ENCODE measurements around the gene MAGEB1.

The MAGEB1 gene, protein sequence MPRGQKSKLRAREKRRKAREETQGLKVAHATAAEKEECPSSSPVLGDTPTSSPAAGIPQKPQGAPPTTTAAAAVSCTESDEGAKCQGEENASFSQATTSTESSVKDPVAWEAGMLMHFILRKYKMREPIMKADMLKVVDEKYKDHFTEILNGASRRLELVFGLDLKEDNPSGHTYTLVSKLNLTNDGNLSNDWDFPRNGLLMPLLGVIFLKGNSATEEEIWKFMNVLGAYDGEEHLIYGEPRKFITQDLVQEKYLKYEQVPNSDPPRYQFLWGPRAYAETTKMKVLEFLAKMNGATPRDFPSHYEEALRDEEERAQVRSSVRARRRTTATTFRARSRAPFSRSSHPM

DNA sequence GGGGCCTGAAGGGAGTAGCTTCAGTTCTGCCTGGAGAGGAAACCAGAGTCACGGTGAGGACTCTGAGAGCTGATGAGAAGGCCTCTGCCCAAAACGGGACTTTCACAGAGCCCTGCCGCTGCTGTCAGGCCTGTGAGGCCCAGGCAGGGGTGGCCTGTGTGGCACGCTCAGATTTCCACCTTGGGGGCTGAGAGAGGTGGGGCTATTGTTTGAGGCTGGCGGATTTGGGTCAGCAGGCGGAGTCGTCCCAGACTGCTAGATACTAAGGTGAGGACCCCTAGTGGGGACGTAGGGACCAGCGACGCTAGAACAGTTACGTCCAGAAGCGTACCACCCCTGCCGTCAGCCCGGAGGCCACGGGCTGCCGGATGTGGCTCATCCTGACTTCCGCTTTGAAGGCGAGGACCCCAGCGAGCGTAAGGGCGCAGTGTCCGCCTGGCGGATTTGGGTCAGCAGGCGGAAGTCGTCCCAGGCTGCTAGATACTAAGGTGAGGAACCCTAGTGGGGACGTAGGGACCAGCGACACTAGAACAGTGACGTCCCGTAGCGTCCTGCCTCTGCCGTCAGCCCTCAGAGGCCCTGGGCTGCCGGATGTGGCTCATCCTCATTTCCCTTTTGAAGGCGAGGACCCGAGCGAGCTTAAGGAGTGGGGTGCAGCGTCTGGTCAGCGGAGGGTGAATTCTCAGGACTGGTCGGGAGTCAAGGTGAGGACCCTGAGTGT is at the start of gene MAGEB1:
Gene MAGEB1 (plus strand): TSS at position 378 of the 721 bp plus-strand sequence. CDS start 3,348 bp downstream, outside the sequence.
- H3K27me3 Mint-ChIP-seq (ENCODE audit: low read depth) = no peaks in the 10 kb centered on the region
- no peak for DNase-seq (ENCODE audit: low spot score)
- no peaks in the 10 kb centered on the region for H3K36me3 Mint-ChIP-seq (ENCODE audit: low read depth)
- H3K4me3 Mint-ChIP-seq = no peak within 1 kb of the TSS
- no peaks in the 10 kb centered on the region for H3K9me3 Mint-ChIP-seq
- H3K4me1 Mint-ChIP-seq (ENCODE audit: low read depth) = no peaks in the 10 kb centered on the region
- no peak within 1 kb of the TSS for H3K27ac Mint-ChIP-seq

DNA sequence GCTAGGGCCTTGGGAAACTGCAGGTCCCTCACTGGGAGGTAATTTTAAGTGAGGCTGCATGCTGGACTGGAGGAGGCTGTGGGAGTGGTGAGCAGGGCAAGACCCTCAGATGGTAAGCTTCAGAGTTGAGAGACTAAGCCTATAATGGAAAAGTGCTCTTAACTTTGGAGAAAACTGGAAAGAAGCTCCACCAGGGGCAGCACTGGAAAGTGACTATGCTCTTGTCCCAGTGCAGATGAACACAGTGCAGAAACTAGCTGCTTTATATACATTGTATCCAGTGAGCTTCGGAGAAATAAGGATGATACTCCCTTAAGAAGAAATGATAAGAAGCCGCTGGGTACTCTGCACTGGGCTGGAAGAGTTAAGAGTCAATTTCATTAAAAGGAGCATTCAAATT is 34.8 kb upstream of the MAGEB1 start:
- H3K27ac Mint-ChIP-seq = no peak overlapping the region
- H3K27me3 Mint-ChIP-seq (ENCODE audit: low read depth) = no peaks in the 10 kb centered on the region
- DNase-seq (ENCODE audit: low spot score) = no peak
- H3K4me1 Mint-ChIP-seq (ENCODE audit: low read depth) = no peaks in the 10 kb centered on the region
- no peaks in the 10 kb centered on the region for H3K9me3 Mint-ChIP-seq
- H3K36me3 Mint-ChIP-seq (ENCODE audit: low read depth) = no peaks in the 10 kb centered on the region
- H3K4me3 Mint-ChIP-seq = no peak overlapping the region

DNA sequence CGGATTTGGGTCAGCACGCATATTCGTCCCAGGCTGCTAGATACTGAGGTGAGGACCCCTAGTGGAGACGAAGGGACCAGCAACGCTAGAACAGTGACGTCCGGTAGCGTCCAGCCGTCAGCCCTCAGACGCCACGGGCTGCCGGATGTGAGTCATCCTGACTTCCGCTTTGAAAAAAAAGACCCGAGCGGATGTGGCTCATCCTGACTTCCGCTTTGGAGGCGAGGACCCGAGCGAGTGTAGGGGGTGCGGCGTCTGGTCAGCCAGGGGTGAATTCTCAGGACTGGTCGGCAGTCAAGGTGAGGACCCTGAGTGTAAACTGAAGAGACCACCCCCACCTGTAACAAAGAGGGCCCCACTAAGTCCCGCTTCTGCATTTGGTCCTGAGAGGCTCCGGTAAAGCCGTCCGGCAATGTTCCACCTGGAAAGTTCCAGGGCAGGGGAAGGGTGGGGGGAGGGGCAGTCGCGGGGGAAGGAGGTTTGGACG is 31.5 kb upstream of the MAGEB1 start, which contains the start of gene MAGEB2:
Gene MAGEB2 (plus strand): TSS at position 207 of the 487 bp plus-strand sequence. CDS start 3,018 bp downstream, outside the sequence.
- no peak within 1 kb of the TSS for H3K27ac Mint-ChIP-seq
- DNase-seq (ENCODE audit: low spot score) = no peak
- H3K4me3 Mint-ChIP-seq = no peak within 1 kb of the TSS
- no peaks in the 10 kb centered on the region for H3K4me1 Mint-ChIP-seq (ENCODE audit: low read depth)
- no peaks in the 10 kb centered on the region for H3K36me3 Mint-ChIP-seq (ENCODE audit: low read depth)
- no peaks in the 10 kb centered on the region for H3K9me3 Mint-ChIP-seq
- no peaks in the 10 kb centered on the region for H3K27me3 Mint-ChIP-seq (ENCODE audit: low read depth)

DNA sequence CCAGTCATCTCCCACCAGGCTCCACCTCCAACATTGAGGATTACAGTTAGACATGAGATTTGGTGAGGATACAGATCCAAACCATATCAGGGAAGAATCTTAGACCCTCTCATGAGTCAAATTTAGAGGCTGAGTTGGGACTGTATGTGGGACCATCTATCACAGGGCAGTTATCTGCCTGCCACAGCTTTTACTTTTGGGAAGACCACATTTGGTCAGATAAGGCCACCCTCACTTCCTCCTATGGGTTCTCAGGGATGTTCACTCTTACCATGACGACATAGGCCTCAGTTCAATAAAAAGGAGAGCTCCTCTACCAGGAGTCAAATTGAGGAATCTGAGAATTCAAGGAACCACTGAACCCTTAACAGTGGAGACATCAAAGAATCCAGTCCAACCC is 29.5 kb upstream of the MAGEB1 start:
- H3K4me3 Mint-ChIP-seq = no peak overlapping the region
- no peaks in the 10 kb centered on the region for H3K27me3 Mint-ChIP-seq (ENCODE audit: low read depth)
- DNase-seq (ENCODE audit: low spot score) = no peak
- no peak overlapping the region for H3K27ac Mint-ChIP-seq
- no peaks in the 10 kb centered on the region for H3K9me3 Mint-ChIP-seq
- H3K36me3 Mint-ChIP-seq (ENCODE audit: low read depth) = no peaks in the 10 kb centered on the region
- H3K4me1 Mint-ChIP-seq (ENCODE audit: low read depth) = no peaks in the 10 kb centered on the region

DNA sequence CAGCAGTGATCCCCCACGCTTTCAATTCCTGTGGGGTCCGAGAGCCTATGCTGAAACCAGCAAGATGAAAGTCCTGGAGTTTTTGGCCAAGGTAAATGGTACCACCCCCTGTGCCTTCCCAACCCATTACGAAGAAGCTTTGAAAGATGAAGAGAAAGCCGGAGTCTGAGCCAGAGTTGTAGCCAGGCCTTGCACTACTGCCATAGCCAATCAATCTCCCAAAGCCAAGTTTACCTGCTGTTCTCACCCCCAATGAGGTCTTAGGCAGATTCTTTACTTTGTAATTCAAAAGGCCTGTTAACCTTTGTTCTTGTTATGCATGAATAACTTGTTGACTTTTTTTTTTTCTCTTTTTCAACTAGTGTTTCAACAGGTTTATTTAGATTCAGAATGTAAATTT is 27.6 kb upstream of the MAGEB1 start:
- H3K4me3 Mint-ChIP-seq = no peak overlapping the region
- no peak overlapping the region for H3K27ac Mint-ChIP-seq
- no peaks in the 10 kb centered on the region for H3K4me1 Mint-ChIP-seq (ENCODE audit: low read depth)
- no peaks in the 10 kb centered on the region for H3K36me3 Mint-ChIP-seq (ENCODE audit: low read depth)
- no peaks in the 10 kb centered on the region for H3K27me3 Mint-ChIP-seq (ENCODE audit: low read depth)
- H3K9me3 Mint-ChIP-seq = no peaks in the 10 kb centered on the region
- DNase-seq (ENCODE audit: low spot score) = no peak

DNA sequence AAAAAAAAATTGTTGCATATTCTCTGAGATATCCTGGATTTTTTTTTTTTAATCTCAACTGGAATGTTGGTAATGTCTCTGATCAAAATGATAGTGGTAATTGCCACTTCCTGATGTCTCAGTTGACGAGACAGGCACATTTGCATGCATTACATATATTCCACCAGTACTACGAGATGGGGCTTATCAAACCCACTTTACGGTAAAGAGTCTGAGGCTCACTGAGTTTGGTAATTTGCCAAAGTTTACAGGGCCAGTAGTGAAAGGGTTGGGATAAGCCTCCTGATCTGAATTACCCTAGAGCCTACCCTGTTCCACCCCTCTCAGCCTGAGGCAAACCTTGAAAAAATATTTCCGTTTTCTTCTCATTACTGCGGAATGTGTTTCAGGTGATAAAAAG is 26.3 kb upstream of the MAGEB1 start:
- Mint-ChIP-seq H3K27me3 (ENCODE audit: low read depth) (no peaks in the 10 kb centered on the region), H3K27ac (no peak overlapping the region), H3K36me3 (ENCODE audit: low read depth) (no peaks in the 10 kb centered on the region), H3K4me3 (no peak overlapping the region), H3K4me1 (ENCODE audit: low read depth) (no peaks in the 10 kb centered on the region), H3K9me3 (no peaks in the 10 kb centered on the region)
- no peak for DNase-seq (ENCODE audit: low spot score)

DNA sequence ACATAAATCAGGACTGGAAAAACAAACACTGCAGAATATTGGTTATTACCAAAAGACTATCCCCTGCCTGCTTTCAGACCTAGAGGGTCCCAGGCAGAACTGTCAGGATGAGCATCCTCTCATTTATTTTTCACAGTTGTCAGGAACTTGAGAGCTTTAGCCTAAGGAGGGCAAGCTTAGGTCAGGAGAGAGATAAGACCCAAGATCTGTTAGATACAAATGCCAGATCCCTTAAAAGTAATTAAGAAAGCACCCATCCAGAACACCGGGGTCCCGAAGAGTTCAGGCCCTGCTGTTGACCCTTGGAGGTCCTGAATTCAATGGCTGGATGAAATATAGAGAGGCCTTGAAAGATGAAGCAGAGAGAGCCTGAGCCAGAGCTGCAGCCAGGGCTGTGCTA is 22.4 kb upstream of the MAGEB1 start:
- Mint-ChIP-seq H3K4me1 (ENCODE audit: low read depth) (no peaks in the 10 kb centered on the region), H3K4me3 (no peak overlapping the region), H3K27ac (no peak overlapping the region), H3K27me3 (ENCODE audit: low read depth) (no peaks in the 10 kb centered on the region), H3K36me3 (ENCODE audit: low read depth) (no peaks in the 10 kb centered on the region), H3K9me3 (no peaks in the 10 kb centered on the region)
- no peak for DNase-seq (ENCODE audit: low spot score)

DNA sequence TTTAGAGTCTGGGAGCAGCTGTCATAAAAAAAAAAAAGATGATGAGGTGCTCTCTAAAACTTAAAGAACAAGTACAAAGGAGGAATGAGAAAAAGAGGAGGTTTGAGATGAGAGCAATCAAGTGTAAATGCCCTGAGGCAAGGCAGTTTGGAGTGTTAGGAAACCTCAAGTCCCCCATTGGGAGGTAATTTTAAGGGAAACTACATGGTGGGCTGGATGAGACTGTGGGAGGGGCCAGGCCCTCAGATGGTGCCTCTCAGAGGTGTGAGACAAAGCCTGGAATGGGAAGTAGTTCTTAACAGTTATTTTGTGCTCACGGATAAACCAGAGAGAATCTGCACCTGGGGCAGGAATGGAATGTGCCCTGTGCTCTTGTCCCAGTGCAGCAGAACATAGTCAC is 18.4 kb upstream of the MAGEB1 start:
- no peak for DNase-seq (ENCODE audit: low spot score)
- no peaks in the 10 kb centered on the region for H3K36me3 Mint-ChIP-seq (ENCODE audit: low read depth)

DNA sequence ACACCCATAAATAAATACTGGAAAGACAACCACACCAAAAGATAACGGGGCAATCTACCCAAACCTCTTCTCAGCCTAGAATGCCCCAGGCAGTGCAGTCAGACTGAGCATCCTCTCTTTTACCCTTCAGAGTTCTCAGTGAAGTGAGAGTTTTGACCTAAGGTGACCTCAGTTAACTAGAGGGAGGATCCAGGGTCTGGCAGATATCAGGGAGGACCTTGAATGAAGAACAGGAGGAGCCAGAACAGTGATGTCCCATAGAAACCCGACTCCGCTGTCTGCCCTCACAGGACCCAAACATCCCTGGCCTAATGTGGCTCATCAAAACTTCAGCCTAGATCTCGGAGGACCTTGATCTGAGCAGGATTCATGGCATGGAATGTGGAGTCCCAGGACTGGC is 16.6 kb upstream of the MAGEB1 start, which contains the start of gene MAGEB3:
Gene MAGEB3 (plus strand): TSS at position 263 of the 400 bp plus-strand sequence. CDS start 5,268 bp downstream, outside the sequence.
- no peak within 1 kb of the TSS for H3K4me3 Mint-ChIP-seq
- H3K36me3 Mint-ChIP-seq (ENCODE audit: low read depth) = no peaks in the 10 kb centered on the region
- H3K9me3 Mint-ChIP-seq = no peaks in the 10 kb centered on the region
- no peaks in the 10 kb centered on the region for H3K4me1 Mint-ChIP-seq (ENCODE audit: low read depth)
- DNase-seq (ENCODE audit: low spot score) = no peak
- H3K27ac Mint-ChIP-seq = no peak within 1 kb of the TSS
- no peaks in the 10 kb centered on the region for H3K27me3 Mint-ChIP-seq (ENCODE audit: low read depth)

More for the DNA sequence above, 18.4 kb upstream of the MAGEB1 start:
- H3K27ac Mint-ChIP-seq = no peak overlapping the region
- no peaks in the 10 kb centered on the region for H3K4me1 Mint-ChIP-seq (ENCODE audit: low read depth)
- H3K4me3 Mint-ChIP-seq = no peak overlapping the region
- no peaks in the 10 kb centered on the region for H3K9me3 Mint-ChIP-seq
- no peaks in the 10 kb centered on the region for H3K27me3 Mint-ChIP-seq (ENCODE audit: low read depth)

DNA sequence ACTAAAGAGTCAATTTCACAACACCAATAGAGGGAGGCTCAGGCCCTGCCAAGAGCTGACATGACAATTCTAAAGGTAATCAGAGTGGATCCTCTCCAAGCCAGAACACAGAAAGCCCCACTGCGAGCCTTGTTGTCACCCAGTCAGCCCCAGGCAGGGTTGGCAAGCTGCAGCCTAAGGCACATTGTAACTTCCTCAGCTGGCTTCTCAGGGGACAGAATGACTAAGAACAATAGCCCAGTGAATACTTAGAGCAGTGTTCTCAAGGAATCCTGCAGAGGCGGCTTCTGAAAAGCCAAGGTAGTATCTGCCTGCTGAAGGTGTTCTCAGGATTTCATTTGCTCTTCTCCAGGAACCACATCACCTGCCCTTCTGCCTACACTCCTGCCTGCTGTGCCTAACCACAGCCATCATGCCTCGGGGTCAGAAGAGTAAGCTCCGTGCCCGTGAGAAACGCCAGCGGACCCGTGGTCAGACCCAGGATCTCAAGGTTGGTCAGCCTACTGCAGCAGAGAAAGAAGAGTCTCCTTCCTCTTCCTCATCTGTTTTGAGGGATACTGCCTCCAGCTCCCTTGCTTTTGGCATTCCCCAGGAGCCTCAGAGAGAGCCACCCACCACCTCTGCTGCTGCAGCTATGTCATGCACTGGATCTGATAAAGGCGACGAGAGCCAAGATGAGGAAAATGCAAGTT is 5.1 kb upstream of the MAGEB1 start, which contains the start of gene MAGEB4:
Gene MAGEB4 (plus strand): TSS at position 277 of the 692 bp plus-strand sequence. CDS start 136 bp downstream, at position 413.
- DNase-seq (ENCODE audit: low spot score) = no peak
- H3K27ac Mint-ChIP-seq = no peak within 1 kb of the TSS
- H3K4me1 Mint-ChIP-seq (ENCODE audit: low read depth) = no peaks in the 10 kb centered on the region
- H3K36me3 Mint-ChIP-seq (ENCODE audit: low read depth) = no peaks in the 10 kb centered on the region
- H3K4me3 Mint-ChIP-seq = no peak within 1 kb of the TSS
- H3K9me3 Mint-ChIP-seq = no peaks in the 10 kb centered on the region
- no peaks in the 10 kb centered on the region for H3K27me3 Mint-ChIP-seq (ENCODE audit: low read depth)

DNA sequence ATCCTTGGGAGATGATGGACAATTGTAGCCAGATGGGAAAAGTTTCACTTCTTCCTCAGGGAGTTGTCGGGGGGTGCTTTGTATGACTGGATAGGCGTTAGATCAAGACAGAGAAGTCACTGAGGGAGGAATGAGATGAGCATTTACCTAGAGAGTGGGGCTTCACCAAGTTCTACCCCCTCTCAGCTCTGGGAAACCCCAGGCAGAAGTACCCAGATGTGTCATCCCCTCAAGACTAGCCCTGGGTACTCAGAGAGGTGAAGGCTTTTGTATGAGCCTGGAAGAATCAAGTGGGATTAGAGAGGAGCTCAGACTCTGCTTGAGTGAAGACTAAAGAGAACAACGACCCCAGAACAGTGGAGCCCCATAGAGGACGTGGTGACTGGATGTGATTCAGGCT is 1.9 kb downstream of the MAGEB1 start:
- DNase-seq (ENCODE audit: low spot score) = no peak
- H3K4me1 Mint-ChIP-seq (ENCODE audit: low read depth) = no peaks in the 10 kb centered on the region
- H3K4me3 Mint-ChIP-seq = no peak overlapping the region
- no peak overlapping the region for H3K27ac Mint-ChIP-seq
- no peaks in the 10 kb centered on the region for H3K27me3 Mint-ChIP-seq (ENCODE audit: low read depth)
- H3K36me3 Mint-ChIP-seq (ENCODE audit: low read depth) = no peaks in the 10 kb centered on the region
- no peaks in the 10 kb centered on the region for H3K9me3 Mint-ChIP-seq

DNA sequence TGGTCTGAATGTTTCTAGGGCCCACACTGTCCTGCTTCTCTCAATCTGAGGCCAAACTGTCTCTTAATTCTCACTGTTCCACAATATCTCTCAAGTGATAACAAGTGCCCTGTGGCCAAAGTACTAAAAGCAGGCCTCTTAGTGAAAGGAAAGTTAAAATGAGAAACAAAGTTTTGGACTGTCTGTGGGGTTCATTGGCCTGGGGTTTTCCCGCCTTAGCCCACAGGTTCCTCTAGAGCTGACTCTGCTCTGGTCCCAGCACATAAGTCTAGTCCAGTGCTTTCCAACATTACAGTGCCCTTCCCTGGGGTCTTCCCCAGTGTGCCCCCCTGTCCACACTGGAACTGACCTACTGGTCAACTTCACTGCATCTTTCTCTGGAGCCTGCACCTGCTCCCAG is 6.3 kb downstream of the MAGEB1 start:
- H3K4me1 Mint-ChIP-seq (ENCODE audit: low read depth) = no peaks in the 10 kb centered on the region
- H3K27me3 Mint-ChIP-seq (ENCODE audit: low read depth) = peaks cover 4% of the 10 kb centered on the region

DNA sequence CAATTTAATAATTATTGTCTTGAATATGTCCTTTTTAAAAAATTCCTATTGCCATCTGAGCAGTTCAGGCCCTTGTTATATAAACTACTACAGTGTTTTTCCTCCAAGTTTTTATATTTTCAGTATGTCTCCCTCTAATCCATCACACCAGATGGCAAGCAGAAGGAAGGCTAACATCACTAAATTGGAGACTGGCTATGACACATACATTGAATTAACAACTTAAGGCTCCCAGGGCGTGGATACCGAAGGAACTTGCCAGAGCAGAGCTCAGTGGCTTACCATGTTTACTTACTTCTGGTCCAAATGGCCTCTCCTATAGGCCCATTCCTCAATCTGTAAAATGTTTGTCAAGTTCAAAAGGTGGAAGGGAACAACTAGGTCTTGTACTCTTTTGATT is 13.0 kb downstream of the MAGEB1 start:
- H3K27me3 Mint-ChIP-seq (ENCODE audit: low read depth) = peaks cover 4% of the 10 kb centered on the region
- no peak overlapping the region for H3K27ac Mint-ChIP-seq
- no peaks in the 10 kb centered on the region for H3K9me3 Mint-ChIP-seq
- no peaks in the 10 kb centered on the region for H3K36me3 Mint-ChIP-seq (ENCODE audit: low read depth)
- no peaks in the 10 kb centered on the region for H3K4me1 Mint-ChIP-seq (ENCODE audit: low read depth)
- DNase-seq (ENCODE audit: low spot score) = no peak
- H3K4me3 Mint-ChIP-seq = no peak overlapping the region

More for the DNA sequence above, 6.3 kb downstream of the MAGEB1 start:
- no peak overlapping the region for H3K27ac Mint-ChIP-seq
- no peaks in the 10 kb centered on the region for H3K36me3 Mint-ChIP-seq (ENCODE audit: low read depth)
- DNase-seq (ENCODE audit: low spot score) = no peak
- no peak overlapping the region for H3K4me3 Mint-ChIP-seq
- no peaks in the 10 kb centered on the region for H3K9me3 Mint-ChIP-seq

DNA sequence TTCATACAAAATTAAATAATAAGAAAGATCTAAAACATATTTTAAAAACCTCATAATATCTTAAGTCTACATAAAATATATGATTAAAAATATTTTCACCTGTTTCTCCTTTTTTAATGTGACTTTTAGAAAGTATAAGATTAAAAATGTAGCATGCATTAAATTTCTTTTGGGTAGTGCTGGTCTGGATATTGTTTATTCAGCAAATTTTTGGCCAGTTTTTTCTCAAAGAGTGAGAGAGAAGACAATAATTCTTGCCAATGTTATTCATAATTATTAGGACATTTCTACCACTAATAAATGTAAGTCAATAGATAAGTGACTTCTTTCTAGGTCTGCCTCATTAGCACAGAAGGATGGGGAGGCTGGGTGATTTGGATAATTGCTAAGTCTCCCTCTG is 14.1 kb downstream of the MAGEB1 start:
- Mint-ChIP-seq H3K27me3 (ENCODE audit: low read depth) (peaks cover 4% of the 10 kb centered on the region), H3K27ac (no peak overlapping the region), H3K4me3 (no peak overlapping the region), H3K9me3 (no peaks in the 10 kb centered on the region), H3K4me1 (ENCODE audit: low read depth) (no peaks in the 10 kb centered on the region), H3K36me3 (ENCODE audit: low read depth) (no peaks in the 10 kb centered on the region)
- DNase-seq (ENCODE audit: low spot score) = no peak

Measured in T-helper 2 cell treated with Interferon-gamma antibody and Interleukin-4, amounts not matched to agents 5 μg/mL and 100 μg/mL, for 36 hours (primary cell).